NCI-H446 (cell line): ENCODE data around the gene PECR.
"Not testable (repeated sequence)": the region's sequence is repeated elsewhere in the genome, so short reads cannot be mapped to it uniquely, and the experiment has no call there.

Source experiments
- DNase-seq, 2 experiments: peaks; one replicate each; lab custom pipeline; 2025; lab: John Stamatoyannopoulos, UW

Gene PECR

GRCh38 chr2:216002101-216002678 is 79.4 kb downstream of the PECR start:
- no peak for DNase-seq

- DNase-seq, result no peak
Observed at GRCh38 chr2:216001216-216002100, 80.2 kb downstream of the PECR start.

GRCh38 chr2:215998636-215999035 is 83.0 kb downstream of the PECR start:
- no peak for DNase-seq

- DNase-seq, result no peak
Observed at GRCh38 chr2:215997219-215997618, 84.4 kb downstream of the PECR start.

- DNase-seq, result no peak
Observed at GRCh38 chr2:215994911-215995310, 86.7 kb downstream of the PECR start.

- not testable (repeated sequence) for DNase-seq
Observed at GRCh38 chr2:215988556-215989207, 92.9 kb downstream of the PECR start.
